ENCODE measurements around the gene SPO11. TPM values are rescaled to one million over a fixed set of nuclear protein-coding genes. Genes with fewer than 3 reads are reported as not detected.

The SPO11 gene
- total RNA-seq, 1 experiment from 2014 or later: not detected

GRCh38 chr20:57374343-57374930 lies 44.8 kb downstream of the SPO11 start:
- intact Hi-C loops (cut with micrococcal nuclease; ENCODE audit: unreplicated experiment): no loop called here
- no TSS peak for BruUV-seq (replicated peaks)
- Histone ChIP-seq H3K9me2 (ENCODE audit: insufficient read depth) (no peaks in the 10 kb centered on the region), H3K27me3 (ENCODE audit: insufficient read depth, low read depth) (no peaks in the 10 kb centered on the region), H3K4me1 (replicated peaks; ENCODE audit: insufficient read depth) (no peaks in the 10 kb centered on the region), H3K4me3 (no peak overlapping the region), H3K9me3 (ENCODE audit: insufficient read depth, low read depth) (no peaks in the 10 kb centered on the region), H3K4me2 (no peak overlapping the region), H3K36me3 (ENCODE audit: low read depth) (peaks cover 50% of the 10 kb centered on the region), H3F3A (ENCODE audit: insufficient read depth, low read depth) (peaks cover 21% of the 10 kb centered on the region; the same call in 1 of the 2 replicates), H3K79me2 (ENCODE audit: low read depth) (no peaks in the 10 kb centered on the region), H4K20me1 (ENCODE audit: insufficient read depth) (peaks cover 10% of the 10 kb centered on the region), H2AFZ (no peak overlapping the region), H3K27ac (no peak overlapping the region)
- TF ChIP-seq EZH2 (IDR thresholded peaks at IDR 0.05; ENCODE audit: low read depth): no peak
- TF ChIP-seq, protein P1, sequence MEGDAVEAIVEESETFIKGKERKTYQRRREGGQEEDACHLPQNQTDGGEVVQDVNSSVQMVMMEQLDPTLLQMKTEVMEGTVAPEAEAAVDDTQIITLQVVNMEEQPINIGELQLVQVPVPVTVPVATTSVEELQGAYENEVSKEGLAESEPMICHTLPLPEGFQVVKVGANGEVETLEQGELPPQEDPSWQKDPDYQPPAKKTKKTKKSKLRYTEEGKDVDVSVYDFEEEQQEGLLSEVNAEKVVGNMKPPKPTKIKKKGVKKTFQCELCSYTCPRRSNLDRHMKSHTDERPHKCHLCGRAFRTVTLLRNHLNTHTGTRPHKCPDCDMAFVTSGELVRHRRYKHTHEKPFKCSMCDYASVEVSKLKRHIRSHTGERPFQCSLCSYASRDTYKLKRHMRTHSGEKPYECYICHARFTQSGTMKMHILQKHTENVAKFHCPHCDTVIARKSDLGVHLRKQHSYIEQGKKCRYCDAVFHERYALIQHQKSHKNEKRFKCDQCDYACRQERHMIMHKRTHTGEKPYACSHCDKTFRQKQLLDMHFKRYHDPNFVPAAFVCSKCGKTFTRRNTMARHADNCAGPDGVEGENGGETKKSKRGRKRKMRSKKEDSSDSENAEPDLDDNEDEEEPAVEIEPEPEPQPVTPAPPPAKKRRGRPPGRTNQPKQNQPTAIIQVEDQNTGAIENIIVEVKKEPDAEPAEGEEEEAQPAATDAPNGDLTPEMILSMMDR (conservative IDR thresholded peaks at IDR 0.05): no peak
- POLR2A ChIA-PET (ENCODE audit: unreplicated experiment): no interaction called here
- CTCF ChIA-PET: interaction anchor here (0.6 kb wide), 1 partner anchor 733 kb away, joined by 8 read pairs; no protein-coding TSS in a partner anchor
- DNase-seq: no peak

GRCh38 chr20:57374931-57375651 lies 45.5 kb downstream of the SPO11 start:
- H3K27me3 ChIP-seq (ENCODE audit: insufficient read depth, low read depth): no peaks in the 10 kb centered on the region
- no peaks in the 10 kb centered on the region for H3K79me2 ChIP-seq (ENCODE audit: low read depth)
- no peak overlapping the region for H3K4me3 ChIP-seq
- peaks cover 14% of the 10 kb centered on the region for H4K20me1 ChIP-seq (ENCODE audit: insufficient read depth)
- DNase-seq: no peak
- no peaks in the 10 kb centered on the region for H3K4me1 ChIP-seq (replicated peaks; ENCODE audit: insufficient read depth)
- H3F3A ChIP-seq (ENCODE audit: insufficient read depth, low read depth): peaks cover 27% of the 10 kb centered on the region
- intact Hi-C loops (cut with micrococcal nuclease; ENCODE audit: unreplicated experiment): no loop called here
- CTCF ChIA-PET: interaction anchor here (0.6 kb wide), 2 partner anchors 119 to 734 kb away, joined by 8 to 9 read pairs; no protein-coding TSS in a partner anchor
- H3K4me2 ChIP-seq: no peak overlapping the region
- POLR2A ChIA-PET (ENCODE audit: unreplicated experiment): no interaction called here
- no peak for TF ChIP-seq EZH2 (IDR thresholded peaks at IDR 0.05; ENCODE audit: low read depth)
- TF ChIP-seq, protein P1 (conservative IDR thresholded peaks at IDR 0.05): no peak
- H3K36me3 ChIP-seq (ENCODE audit: low read depth): peaks cover 44% of the 10 kb centered on the region
- H3K9me3 ChIP-seq (ENCODE audit: insufficient read depth, low read depth): no peaks in the 10 kb centered on the region
- no TSS peak for BruUV-seq (replicated peaks)
- no peak overlapping the region for H2AFZ ChIP-seq
- no peak overlapping the region for H3K27ac ChIP-seq
- H3K9me2 ChIP-seq (ENCODE audit: insufficient read depth): no peaks in the 10 kb centered on the region

- TF ChIP-seq, protein P1 (conservative IDR thresholded peaks at IDR 0.05): no peak
- TF ChIP-seq EZH2 (IDR thresholded peaks at IDR 0.05; ENCODE audit: low read depth): no peak
- peaks cover 40% of the 10 kb centered on the region for H3K36me3 ChIP-seq (ENCODE audit: low read depth)
Measured at GRCh38 chr20:57375652-57376230, 46.1 kb downstream of the SPO11 start.

More at GRCh38 chr20:57375652-57376230, 46.1 kb downstream of the SPO11 start:
- Histone ChIP-seq H3K4me3 (no peak overlapping the region), H3K9me3 (ENCODE audit: insufficient read depth, low read depth) (no peaks in the 10 kb centered on the region), H3K4me1 (replicated peaks; ENCODE audit: insufficient read depth) (no peaks in the 10 kb centered on the region), H4K20me1 (ENCODE audit: insufficient read depth) (peaks cover 15% of the 10 kb centered on the region), H3F3A (ENCODE audit: insufficient read depth, low read depth) (peaks cover 32% of the 10 kb centered on the region), H3K27me3 (ENCODE audit: insufficient read depth, low read depth) (no peaks in the 10 kb centered on the region), H2AFZ (no peak overlapping the region), H3K27ac (no peak overlapping the region), H3K9me2 (ENCODE audit: insufficient read depth) (no peaks in the 10 kb centered on the region), H3K4me2 (no peak overlapping the region), H3K79me2 (ENCODE audit: low read depth) (no peaks in the 10 kb centered on the region)
- intact Hi-C loops (cut with micrococcal nuclease; ENCODE audit: unreplicated experiment): no loop called here
- CTCF ChIA-PET: interaction anchor here (0.6 kb wide), 2 partner anchors 118 to 222 kb away, joined by 4 to 9 read pairs; no protein-coding TSS in a partner anchor
- DNase-seq: no peak
- no TSS peak for BruUV-seq (replicated peaks)
- POLR2A ChIA-PET (ENCODE audit: unreplicated experiment): no interaction called here
